GM12878 (cell line): Measurements from ENCODE around the gene PSG3. TPM values are rescaled to one million over a fixed set of nuclear protein-coding genes. Genes with fewer than 3 reads are reported as not detected.
A peak's percentile ranks its signal among the peaks of the same experiment; 100 is the strongest.
"Not testable (repeated sequence)": the region's sequence is repeated elsewhere in the genome, so short reads cannot be mapped to it uniquely, and the experiment has no call there.

Experiments used
- ATAC-seq: fragments of 200-7000 bp; cut with Tn5 transposase; 3 replicates; pipeline ENCODE4 v1.9.1; 2020; ENCODE audit warnings: mild to moderate bottlenecking, moderate library complexity
- BruUV-seq: library from RNA; stranded (reverse); fragments of 400-500 nt; replicated peaks from 2 replicates; lab custom pipeline; 2021; lab: Mats Ljungman, UMichigan
- CTCF ChIA-PET: fragments of 300-600 bp; sonication (Branson Sonifier 250); formaldehyde crosslinking; extraction: SDS; loops from one replicate; lab custom pipeline; 2021; ENCODE audit warnings: inconsistent platforms; lab: Yijun Ruan, JAX
- POLR2A ChIA-PET: fragments of 350-600 bp; formaldehyde crosslinking; extraction: SDS; loops from one replicate; lab custom pipeline; 2021; ENCODE audit warnings: inconsistent platforms; lab: Charles Lee
- RAD21 ChIA-PET: fragments of 300-600 bp; sonication (Branson Sonifier 250); formaldehyde crosslinking; loops from one replicate; lab custom pipeline; 2023; ENCODE audit warnings: antibody characterized with exemption; ENCODE audit not compliant: unreplicated experiment; lab: Charles Lee
- SMC1A ChIA-PET: fragments of 300-600 bp; sonication (Branson Sonifier 250); formaldehyde crosslinking; loops from one replicate; lab custom pipeline; 2023; ENCODE audit not compliant: unreplicated experiment, uncharacterized antibody; lab: Charles Lee
- DNase-seq: peaks from one replicate; pipeline ENCODE4 v3.0.0-alpha.2; 2011; ENCODE audit warnings: low read depth, low spot score
- FAIRE-seq: peaks from 3 replicates; lab custom pipeline; 2011; peaks lifted over from hg19 to GRCh38; lab: Jason Lieb, UNC
- H2AFZ ChIP-seq: 2 replicates; pipeline ENCODE4 v1.6.0; 2011; ENCODE audit warnings: low read depth, low read length, control low read depth; ENCODE audit not compliant: control insufficient read depth
- H3K27ac ChIP-seq: 2 replicates; pipeline ENCODE4 v1.5.1; 2011; ENCODE audit warnings: control low read depth; ENCODE audit not compliant: control insufficient read depth, insufficient read depth
- H3K27me3 ChIP-seq, 2 experiments: replicated peaks in 1 of 2; 2 replicates each; pipeline versions ENCODE4 v1.6.0 to v1.6.1; 2011; ENCODE audit warnings: low read length in 1 of 2; ENCODE audit not compliant: control insufficient read depth in 2 of 2, insufficient read depth in 2 of 2
- H3K36me3 ChIP-seq, 2 experiments: 2 replicates each; pipeline ENCODE4 v1.5.1; 2011; ENCODE audit warnings: low read length in 1 of 2; ENCODE audit not compliant: control insufficient read depth in 2 of 2, insufficient read depth in 2 of 2
- H3K4me1 ChIP-seq: 2 replicates; pipeline ENCODE4 v1.6.1; 2011; ENCODE audit warnings: mild to moderate bottlenecking, low read length, moderate library complexity, mixed read lengths; ENCODE audit not compliant: control insufficient read depth, insufficient read depth
- H3K4me2 ChIP-seq: 2 replicates; pipeline ENCODE4 v1.6.0; 2011; ENCODE audit warnings: control low read depth; ENCODE audit not compliant: control insufficient read depth, insufficient read depth
- H3K4me3 ChIP-seq: fragments of 200-600 bp; sonication (generic); 2 replicates; pipeline ENCODE4 v1.5.1; 2016
- H3K79me2 ChIP-seq: 2 replicates; pipeline ENCODE4 v1.6.0; 2011; ENCODE audit warnings: low read length; ENCODE audit not compliant: control insufficient read depth, insufficient read depth
- H3K9ac ChIP-seq: 2 replicates; pipeline ENCODE4 v1.8.0; 2011; ENCODE audit warnings: low read length, control low read depth, mixed read lengths; ENCODE audit not compliant: control insufficient read depth, insufficient read depth
- H3K9me3 ChIP-seq: replicated peaks from 3 replicates; pipeline ENCODE4 v1.5.1; 2011; ENCODE audit warnings: mild to moderate bottlenecking, low read length; ENCODE audit not compliant: control insufficient read depth, insufficient read depth
- H4K20me1 ChIP-seq: 2 replicates; pipeline ENCODE4 v1.6.0; 2011; ENCODE audit not compliant: control insufficient read depth, insufficient read depth
- CTCF ChIP-seq, 3 experiments: IDR thresholded peaks in 2 of 3; conservative IDR thresholded peaks in 1 of 3; 2 replicates each; pipeline ENCODE4 v1.5.1; 2011; ENCODE audit warnings: low read depth in 3 of 3, low read length in 3 of 3, mild to moderate bottlenecking in 3 of 3, control low read depth in 2 of 3, moderate library complexity in 2 of 3, inconsistent platforms in 1 of 3, mixed read lengths in 1 of 3; ENCODE audit not compliant: control insufficient read depth in 2 of 3, insufficient read depth in 1 of 3; ENCODE audit errors: extremely low read depth in 1 of 3
- NFXL1 ChIP-seq: fragments of 450-650 bp; IDR thresholded peaks from 2 replicates; pipeline ENCODE4 v1.6.1; 2017; ENCODE audit warnings: antibody characterized with exemption, mild to moderate bottlenecking, borderline replicate concordance
- SMC3 ChIP-seq: IDR thresholded peaks from 2 replicates; pipeline ENCODE4 v1.6.1; 2011; ENCODE audit warnings: low read length, improper control_type of control experiment, borderline replicate concordance
- WGBS: methylation state at CpG from one replicate; pipeline ENCODE4 v1.1.6; 2016; ENCODE audit warnings: low lambda C conversion rate; ENCODE audit not compliant: insufficient replicate concordance, insufficient coverage; ENCODE audit errors: missing lambda C conversion rate; 5-methylcytosine and 5-hydroxymethylcytosine counted together
- in situ Hi-C: fragments of 300-500 bp; cut with MboI; formaldehyde crosslinking; loops from 9 replicates; pipeline ENCODE4 v1.14.3; 2018; ENCODE audit warnings: mixed read lengths
- intact Hi-C: fragments of 100-400 bp; cut with micrococcal nuclease; formaldehyde crosslinking; loops from one replicate; pipeline ENCODE4 v1.14.2; 2022; ENCODE audit not compliant: unreplicated experiment
- polyA plus RNA-seq, 11 experiments: library from polyadenylated mRNA; depleted of rRNA in 4 of 11; unstranded in 6 of 11; stranded (reverse) in 5 of 11; fragments of >200 nt; fragmentation: Nextera tagmentation in 4 of 11; fragmentation: Illumina TruSeq in 1 of 11; extraction: Ambion mirVana in 4 of 11; extraction: Trizol in 1 of 11; gene quantifications; 1 replicate in 1 of 11; 2 replicates in 10 of 11; pipeline versions ENCODE4 v1.2.1 to v1.2.3, GENCODE V29; 2011 to 2016; ENCODE audit warnings: inconsistent platforms in 2 of 11, missing spikeins in 2 of 11, low read depth in 1 of 11
- total RNA-seq, 4 experiments: library from RNA; depleted of rRNA in 3 of 4; stranded (reverse); fragments of >200 nt in 3 of 4; fragmentation: Illumina TruSeq in 1 of 4; extraction: Trizol in 1 of 4; gene quantifications; 2 replicates each; pipeline versions ENCODE4 v1.2.1 to v1.2.3, GENCODE V29; 2013 to 2021

PSG3 gene
- total and polyA plus RNA-seq, 10 of the 15 experiments (the other 5 are each of a cell fraction or from before 2014, with no cell fraction given) = not detected

DNA sequence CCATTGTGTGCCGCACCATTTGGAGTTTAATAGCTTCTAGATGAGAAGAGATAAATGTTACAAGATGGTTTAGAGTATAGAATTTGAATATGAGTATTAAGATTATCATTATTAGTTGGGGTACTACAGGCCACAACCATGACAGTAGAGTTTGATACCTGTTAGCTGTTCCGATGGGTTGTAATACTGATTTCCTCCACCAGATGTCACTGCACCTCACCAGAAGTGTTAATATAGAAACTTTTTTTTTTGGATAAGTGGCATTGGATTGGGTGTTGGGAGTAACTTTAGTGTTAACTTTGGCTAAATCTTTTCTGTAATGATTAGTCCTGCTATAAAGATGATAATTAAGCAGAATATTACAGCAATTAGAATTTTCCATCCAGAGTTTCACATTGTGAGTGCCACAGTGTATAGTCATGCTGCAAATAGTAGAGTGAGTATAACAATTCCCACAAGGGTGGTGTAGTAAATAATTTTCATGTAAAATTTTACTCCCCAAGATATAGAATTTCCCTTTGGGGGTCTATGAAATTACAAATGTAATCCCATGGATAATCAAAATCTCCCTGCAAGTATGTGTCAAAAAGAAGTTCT is 56.3 kb downstream of the PSG3 start:
- DNase-seq (no peak), ATAC-seq (no peak), FAIRE-seq (no peak)
- no peaks in the 10 kb centered on the region for H3K4me1 ChIP-seq
- in situ Hi-C loops = no loop called here
- ChIA-PET RAD21 (no interaction called here), POLR2A (no interaction called here), CTCF (interaction anchor here (0.8 to 2.2 kb wide), 5 partner anchors 9 to 26 kb away, joined by 3 to 14 read pairs (median 4); no protein-coding TSS in a partner anchor), SMC1A (no interaction called here)
- no peaks in the 10 kb centered on the region for H3K36me3 ChIP-seq
- BruUV-seq = no TSS peak
- 57% methylated on average over 2 of the region's 2 CpGs for WGBS
- H3K79me2 ChIP-seq = no peaks in the 10 kb centered on the region
- no peaks in the 10 kb centered on the region for H3K27me3 ChIP-seq
- H3K4me3 ChIP-seq = no peak overlapping the region
- no peaks in the 10 kb centered on the region; the same call in 2 of the 3 replicates for H3K9me3 ChIP-seq
- H4K20me1 ChIP-seq = no peaks in the 10 kb centered on the region
- no peak overlapping the region for H2AFZ ChIP-seq
- TF ChIP-seq NFXL1 (no peak), SMC3 (peak; percentile 22; the same call in 1 of the 2 replicates), CTCF (IDR thresholded peaks at IDR 0.05 in 2 of 3, conservative IDR thresholded peaks at IDR 0.05 in 1 of 3; ENCODE audit: control insufficient read depth in 2 of 3, extremely low read depth in 1 of 3, insufficient read depth in 1 of 3, low read depth in 3 of 3, low read length in 3 of 3) (peak; percentile 37 to 59 (median 59); a peak in 4 of 6 replicates)
- no peak overlapping the region for H3K4me2 ChIP-seq
- no peak overlapping the region for H3K27ac ChIP-seq
- no peak overlapping the region for H3K9ac ChIP-seq
- intact Hi-C loops = no loop called here

- H3K79me2 ChIP-seq, H3K36me3 ChIP-seq, intact Hi-C loops, H3K9me3 ChIP-seq, POLR2A ChIA-PET, in situ Hi-C loops, DNase-seq, H3K27me3 ChIP-seq, H4K20me1 ChIP-seq, BruUV-seq, RAD21 ChIA-PET, FAIRE-seq, ATAC-seq, H2AFZ ChIP-seq, H3K4me1 ChIP-seq, H3K27ac ChIP-seq, H3K4me2 ChIP-seq, H3K9ac ChIP-seq, H3K4me3 ChIP-seq: not testable (repeated sequence)
- WGBS = 78% methylated on average over 11 of the region's 27 CpGs
- SMC1A ChIA-PET = interaction anchor here (0.6 kb wide), 1 partner anchor 207 kb away, joined by 3 read pairs; no protein-coding TSS in a partner anchor
- CTCF ChIA-PET = interaction anchor here (0.9 kb wide), 1 partner anchor 14 kb away, joined by 3 read pairs; no protein-coding TSS in a partner anchor
Observed at GRCh38 chr19:42676326-42676725, 64.0 kb downstream of the PSG3 start.

GRCh38 chr19:42674549-42674948 is 65.7 kb downstream of the PSG3 start:
- WGBS = 9% methylated on average over 1 of the region's 1 CpG
- H3K36me3 ChIP-seq, SMC1A ChIA-PET, H3K9me3 ChIP-seq, H3K4me3 ChIP-seq, H3K27ac ChIP-seq, H4K20me1 ChIP-seq, CTCF ChIA-PET, DNase-seq, BruUV-seq, ATAC-seq, H2AFZ ChIP-seq, H3K9ac ChIP-seq, intact Hi-C loops, POLR2A ChIA-PET, H3K4me2 ChIP-seq, RAD21 ChIA-PET, FAIRE-seq, H3K27me3 ChIP-seq, H3K4me1 ChIP-seq, in situ Hi-C loops, H3K79me2 ChIP-seq: not testable (repeated sequence)
